ENCODE results near the gene IL21R.

DNA sequence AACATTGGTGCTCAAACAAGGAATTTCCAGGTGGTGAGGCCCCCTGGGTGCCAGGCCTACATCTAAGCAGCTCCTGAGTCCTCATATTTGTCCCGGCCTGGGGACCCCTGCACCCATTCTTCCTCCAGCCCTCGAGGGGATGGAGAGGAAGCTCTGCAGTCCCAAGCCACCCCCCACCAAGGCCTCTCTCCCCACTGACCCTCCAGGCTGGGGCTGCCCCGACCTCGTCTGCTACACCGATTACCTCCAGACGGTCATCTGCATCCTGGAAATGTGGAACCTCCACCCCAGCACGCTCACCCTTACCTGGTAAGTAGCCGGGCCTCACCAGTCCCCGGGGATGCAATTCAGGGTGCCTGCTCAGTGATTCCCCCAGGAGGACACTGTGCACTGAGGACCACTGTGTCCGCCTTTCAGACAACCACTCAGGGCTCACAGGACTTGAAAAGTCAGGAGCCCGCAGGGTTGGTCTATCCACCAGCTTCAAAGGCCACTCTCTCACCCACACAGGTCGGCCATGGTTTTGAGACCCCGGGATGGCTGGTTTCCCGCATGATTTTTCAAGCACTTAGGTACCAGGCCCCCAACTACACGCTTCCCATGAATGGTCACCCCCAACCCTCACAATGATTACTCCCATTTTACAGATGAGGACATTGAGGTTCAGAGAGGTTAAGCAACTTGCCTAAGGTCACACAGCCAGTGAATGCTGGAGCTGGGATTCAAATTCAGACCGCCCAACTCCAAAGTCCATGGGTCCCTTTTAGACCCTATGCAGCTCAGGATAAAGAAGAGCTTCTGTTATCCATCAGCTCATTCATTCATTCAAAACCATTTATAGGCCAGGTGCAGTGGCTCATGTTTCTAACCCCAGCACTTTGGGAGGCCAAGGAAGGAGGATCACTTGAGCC is 32.4 kb downstream of the IL21R start:
- TF ChIP-seq TAF1 (IDR thresholded peaks at IDR 0.05; ENCODE audit: borderline replicate concordance, insufficient read depth, low read length) = no peak
- TF ChIP-seq POLR2AphosphoS5 (IDR thresholded peaks at IDR 0.05; ENCODE audit: low read depth, low read length) = no peak

Data from PFSK-1 (cell line).